GM23338 (cell line): ENCODE measurements around the gene DNAI2. TPM values are rescaled to one million over a fixed set of nuclear protein-coding genes. Genes with fewer than 3 reads are reported as not detected.

Source experiments
- ATAC-seq: fragments of 200-7000 bp; cut with Tn5 transposase; 3 replicates; pipeline ENCODE4 v1.9.1; 2020
- DNase-seq: peaks from one replicate; pipeline ENCODE4 v3.0.0-alpha.2; 2015; ENCODE audit warnings: low spot score
- H2AFZ ChIP-seq: fragments of 200-600 bp; sonication (generic); 2 replicates; pipeline ENCODE4 v1.8.0; 2016; ENCODE audit warnings: antibody characterized with exemption, mild to moderate bottlenecking, moderate library complexity
- H3F3A ChIP-seq: fragments of 200-600 bp; sonication (generic); replicated peaks from 2 replicates; pipeline ENCODE4 v1.8.0; 2017; ENCODE audit warnings: antibody characterized with exemption, mixed run types, low read depth
- H3K27ac ChIP-seq: fragments of 200-600 bp; sonication (generic); 2 replicates; pipeline ENCODE4 v1.6.1; 2016; ENCODE audit warnings: low read depth
- H3K27me3 ChIP-seq: fragments of 200-600 bp; sonication (generic); 2 replicates; pipeline ENCODE4 v1.8.0; 2016; ENCODE audit warnings: mild to moderate bottlenecking, mixed run types, moderate library complexity; ENCODE audit not compliant: insufficient read depth
- H3K36me3 ChIP-seq: fragments of 200-600 bp; sonication (generic); 2 replicates; pipeline ENCODE4 v1.8.0; 2016; ENCODE audit warnings: mild to moderate bottlenecking; ENCODE audit not compliant: insufficient read depth
- H3K4me1 ChIP-seq: fragments of 200-600 bp; sonication (generic); 2 replicates; pipeline ENCODE4 v1.8.0; 2016; ENCODE audit warnings: mild to moderate bottlenecking, moderate library complexity; ENCODE audit not compliant: insufficient read depth
- H3K4me2 ChIP-seq: fragments of 200-600 bp; sonication (generic); 2 replicates; pipeline ENCODE4 v1.7.1; 2017; ENCODE audit warnings: mixed run types
- H3K4me3 ChIP-seq: fragments of 200-600 bp; sonication (generic); 2 replicates; pipeline ENCODE4 v1.6.1; 2016; ENCODE audit warnings: mixed run types
- H3K79me2 ChIP-seq: fragments of 200-600 bp; sonication (generic); replicated peaks from 2 replicates; pipeline ENCODE4 v1.8.0; 2017; ENCODE audit warnings: mild to moderate bottlenecking; ENCODE audit not compliant: insufficient read depth
- H3K9me2 ChIP-seq: fragments of 200-600 bp; sonication (generic); 2 replicates; pipeline ENCODE4 v1.8.0; 2017; ENCODE audit not compliant: insufficient read depth
- H4K20me1 ChIP-seq: fragments of 200-600 bp; sonication (generic); replicated peaks from 2 replicates; pipeline ENCODE4 v1.8.0; 2017; ENCODE audit warnings: mild to moderate bottlenecking; ENCODE audit not compliant: insufficient read depth
- H3K27ac Mint-ChIP-seq: 2 replicates; pipeline ENCODE4 v1.8.0; 2020; ENCODE audit warnings: inconsistent platforms, mild to moderate bottlenecking, moderate library complexity, mixed read lengths
- H3K27me3 Mint-ChIP-seq: 3 replicates; pipeline ENCODE4 v1.8.0; 2022; ENCODE audit warnings: low read depth, mild to moderate bottlenecking, moderate library complexity, mixed read lengths, inconsistent platforms; ENCODE audit not compliant: insufficient read depth, poor library complexity
- H3K36me3 Mint-ChIP-seq: 3 replicates; pipeline ENCODE4 v1.8.0; 2021; ENCODE audit warnings: low read depth, mild to moderate bottlenecking, inconsistent platforms, moderate library complexity, mixed read lengths
- H3K4me1 Mint-ChIP-seq: 3 replicates; pipeline ENCODE4 v1.8.0; 2020; ENCODE audit warnings: mild to moderate bottlenecking, inconsistent platforms, mixed read lengths
- H3K4me3 Mint-ChIP-seq: 3 replicates; pipeline ENCODE4 v1.8.0; 2021; ENCODE audit warnings: moderate library complexity, mild to moderate bottlenecking, inconsistent platforms, mixed read lengths
- H3K9me3 Mint-ChIP-seq: 3 replicates; pipeline ENCODE4 v1.8.0; 2020; ENCODE audit warnings: moderate library complexity, mild to moderate bottlenecking, inconsistent platforms, mixed read lengths
- CREB1 ChIP-seq: fragments of 250-450 bp; sonication (Bioruptor Pico); IDR thresholded peaks from 2 replicates; pipeline ENCODE4 v1.5.0; 2020; ENCODE audit warnings: low read depth, mild to moderate bottlenecking, moderate library complexity
- CTCF ChIP-seq, 2 experiments: fragments of 200-600 bp in 1 of 2; sonication (generic) in 1 of 2; conservative IDR thresholded peaks; 2 replicates each; pipeline versions ENCODE4 v1.5.1 to v1.6.1; 2016 to 2017; ENCODE audit warnings: antibody characterized with exemption in 2 of 2, low read depth in 2 of 2, mild to moderate bottlenecking in 2 of 2, moderate library complexity in 1 of 2
- ETS1 ChIP-seq: IDR thresholded peaks from 2 replicates; pipeline ENCODE4 v1.6.1; 2016; ENCODE audit warnings: antibody characterized with exemption
- EZH2 ChIP-seq: fragments of 200-600 bp; sonication (generic); IDR thresholded peaks from one replicate; pipeline ENCODE4 v1.8.0; 2017; ENCODE audit warnings: antibody characterized with exemption, mild to moderate bottlenecking, low read depth; ENCODE audit not compliant: unreplicated experiment
- EZH2phosphoT487 ChIP-seq: fragments of 200-600 bp; sonication (generic); IDR thresholded peaks from one replicate; pipeline ENCODE4 v1.8.1; 2018; ENCODE audit warnings: antibody characterized with exemption; ENCODE audit not compliant: unreplicated experiment
- JUNB ChIP-seq: IDR thresholded peaks from one replicate; pipeline ENCODE4 v1.6.1; 2016; ENCODE audit warnings: antibody characterized with exemption; ENCODE audit not compliant: unreplicated experiment
- NANOG ChIP-seq: IDR thresholded peaks from 2 replicates; pipeline ENCODE4 v1.6.1; 2016; ENCODE audit warnings: antibody characterized with exemption, borderline replicate concordance
- POLR2AphosphoS5 ChIP-seq: IDR thresholded peaks from 2 replicates; pipeline ENCODE4 v1.6.1; 2016; ENCODE audit warnings: antibody characterized with exemption, low read depth
- REST ChIP-seq: IDR thresholded peaks from one replicate; pipeline ENCODE4 v1.6.1; 2018; ENCODE audit warnings: antibody characterized with exemption; ENCODE audit not compliant: unreplicated experiment
- STAT1 ChIP-seq: IDR thresholded peaks from one replicate; pipeline ENCODE4 v1.6.1; 2016; ENCODE audit warnings: antibody characterized with exemption; ENCODE audit not compliant: unreplicated experiment
- ZNF114 ChIP-seq: fragments of 250-450 bp; sonication (Bioruptor Pico); IDR thresholded peaks from 2 replicates; pipeline ENCODE4 v1.5.0; 2020; ENCODE audit warnings: mild to moderate bottlenecking, moderate library complexity
- ZNF331 ChIP-seq: fragments of 250-450 bp; sonication (Bioruptor Pico); IDR thresholded peaks from 2 replicates; pipeline ENCODE4 v1.5.0; 2020; ENCODE audit warnings: low read depth, mild to moderate bottlenecking, moderate library complexity
- ZNF462 ChIP-seq: fragments of 250-450 bp; sonication (Bioruptor Pico); IDR thresholded peaks from 2 replicates; pipeline ENCODE4 v1.5.0; 2020; ENCODE audit warnings: mild to moderate bottlenecking, moderate library complexity
- polyA plus RNA-seq: library from polyadenylated mRNA; unstranded; fragments of >200 nt; fragmentation: Nextera tagmentation; extraction: Ambion mirVana; gene quantifications from 2 replicates; pipeline ENCODE4 v1.2.1, GENCODE V29; 2016
- total RNA-seq: library from RNA; depleted of rRNA; stranded (reverse); fragments of >200 nt; shearing (Covaris generic); gene quantifications from 2 replicates; pipeline ENCODE4 v1.2.3, GENCODE V29; 2014

DNAI2 gene
- total and polyA plus RNA-seq, 2 experiments from 2014 or later, result 0.21 TPM; not detected in 1

DNA sequence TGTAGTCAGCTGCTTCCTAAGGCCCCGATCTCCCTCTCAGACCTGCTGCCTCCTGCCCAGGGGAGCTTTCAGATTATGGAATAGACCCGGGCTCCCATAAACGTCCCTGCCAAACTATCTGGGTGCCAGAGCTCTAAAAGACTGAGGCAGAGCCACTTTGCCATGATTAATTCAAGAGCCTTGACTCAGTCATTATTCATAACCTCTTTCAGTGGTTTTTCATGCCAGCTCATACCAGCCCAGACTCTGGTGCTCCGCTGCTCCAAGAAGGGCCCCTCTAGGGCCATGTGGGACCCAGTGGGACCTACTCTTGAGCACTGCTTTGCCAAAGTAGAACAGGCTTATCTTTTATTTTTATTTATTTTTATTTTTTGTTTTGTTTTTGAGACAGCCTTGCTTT, 23.9 kb downstream of the DNAI2 start:
- Mint-ChIP-seq H3K4me3 (no peak overlapping the region), H3K27me3 (peaks cover 16% of the 10 kb centered on the region), H3K9me3 (no peaks in the 10 kb centered on the region; the same call in 2 of the 3 replicates), H3K36me3 (no peaks in the 10 kb centered on the region; the same call in 2 of the 3 replicates), H3K27ac (no peak overlapping the region), H3K4me1 (peaks cover 2% of the 10 kb centered on the region; the same call in 1 of the 3 replicates)
- Histone ChIP-seq H3K27me3 (no peaks in the 10 kb centered on the region), H3K79me2 (no peaks in the 10 kb centered on the region), H2AFZ (no peak overlapping the region), H3K4me2 (no peak overlapping the region), H3K9me2 (no peaks in the 10 kb centered on the region), H3F3A (no peaks in the 10 kb centered on the region), H3K36me3 (no peaks in the 10 kb centered on the region), H3K4me3 (no peak overlapping the region), H3K27ac (no peak overlapping the region), H3K4me1 (no peaks in the 10 kb centered on the region), H4K20me1 (no peaks in the 10 kb centered on the region)
- no peak for ATAC-seq
- TF ChIP-seq ETS1 (no peak), EZH2phosphoT487 (no peak), EZH2 (no peak), ZNF114 (no peak), JUNB (no peak), ZNF462 (CRISPR knock-in tag) (no peak), NANOG (no peak), POLR2AphosphoS5 (no peak), STAT1 (no peak), ZNF331 (CRISPR knock-in tag) (no peak), CREB1 (CRISPR knock-in tag) (no peak), REST (no peak), CTCF (conservative IDR thresholded peaks at IDR 0.05; ENCODE audit: low read depth in 2 of 2) (no peak)
- DNase-seq, result no peak
